ENCODE measurements around the gene OVOL2.
A peak's percentile ranks its signal among the peaks of the same experiment; 100 is the strongest.

The OVOL2 gene

DNA sequence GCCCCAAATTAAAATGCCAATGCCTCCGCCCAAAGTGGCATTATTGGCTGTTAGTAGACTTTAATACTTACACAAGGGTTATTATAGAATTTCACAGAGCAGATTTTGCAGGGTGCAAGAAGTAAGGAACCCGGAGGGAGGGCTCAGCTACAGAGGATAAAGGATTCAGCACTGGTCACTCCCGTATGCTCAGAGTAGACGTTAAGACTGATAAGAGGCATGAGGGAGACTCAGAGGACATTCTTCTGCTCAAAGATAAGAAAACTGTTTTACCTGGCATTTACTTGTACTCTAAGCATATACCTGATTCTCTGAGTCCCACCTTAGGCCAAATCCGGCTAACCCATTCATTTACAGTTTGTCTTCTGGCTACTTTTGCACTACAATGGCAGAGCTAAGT lies 36.5 kb upstream of the OVOL2 start:
- H3K18ac ChIP-seq (ENCODE audit: low read length) = no peak overlapping the region
- H3K4ac ChIP-seq (ENCODE audit: low read depth, low read length) = no peak overlapping the region
- no peaks in the 10 kb centered on the region for H3K27me3 ChIP-seq (ENCODE audit: insufficient read depth, low read length)
- H4K12ac ChIP-seq (ENCODE audit: low read depth, low read length) = no peak overlapping the region
- WGBS (ENCODE audit: extremely low coverage, insufficient coverage, insufficient read length) = no CpG with 5 or more reads among the region's 5 CpGs
- H3K23ac ChIP-seq (ENCODE audit: low read length) = no peak overlapping the region
- peak overlapping the region; percentile 55 for H2BK120ac ChIP-seq (ENCODE audit: insufficient read depth, low read length, poor library complexity)
- H3K4me2 ChIP-seq (ENCODE audit: low read length) = no peak overlapping the region
- peaks cover 10% of the 10 kb centered on the region for H3K79me1 ChIP-seq (ENCODE audit: low read length)
- no peak overlapping the region for H3K4me3 ChIP-seq (ENCODE audit: low read depth, low read length)
- H3K4me1 ChIP-seq (ENCODE audit: control insufficient read depth in 1 of 2, insufficient read depth in 2 of 2, low read length in 2 of 2) = peaks cover 9 to 16% of the 10 kb centered on the region in 2 experiments
- no peak overlapping the region for H4K8ac ChIP-seq (ENCODE audit: low read depth, low read length)
- no peak overlapping the region for H3K14ac ChIP-seq (ENCODE audit: low read length)
- H3K79me2 ChIP-seq (ENCODE audit: control insufficient read depth, insufficient read depth, low read length, poor library complexity) = no peaks in the 10 kb centered on the region
- no peaks in the 10 kb centered on the region for H3K36me3 ChIP-seq (ENCODE audit: control insufficient read depth in 1 of 2, insufficient read depth in 2 of 2, low read length in 2 of 2)
- no peak overlapping the region for H4K91ac ChIP-seq (ENCODE audit: low read depth, low read length)
- H2BK5ac ChIP-seq (ENCODE audit: low read depth, low read length, poor library complexity) = no peak overlapping the region
- no peak overlapping the region for H2AK5ac ChIP-seq (ENCODE audit: low read length)
- peak overlapping the region; percentile 46 for H3K27ac ChIP-seq (ENCODE audit: low read depth, low read length)
- peak; percentile 55 to 80 for DNase-seq
- H2BK12ac ChIP-seq (ENCODE audit: low read length) = no peak overlapping the region
- H3K9ac ChIP-seq (ENCODE audit: low read length) = no peak overlapping the region
- no peak overlapping the region for H2AFZ ChIP-seq (ENCODE audit: insufficient read depth, low read length, poor library complexity)
- no peaks in the 10 kb centered on the region for H3K9me3 ChIP-seq (ENCODE audit: insufficient read depth, low read depth, low read length)

- H2BK12ac ChIP-seq (ENCODE audit: low read length) = peak overlapping the region; percentile 47
- H4K12ac ChIP-seq (ENCODE audit: low read depth, low read length) = no peak overlapping the region
- H3K4ac ChIP-seq (ENCODE audit: low read depth, low read length) = no peak overlapping the region
- no peak overlapping the region for H3K27ac ChIP-seq (ENCODE audit: low read depth, low read length)
- no peak overlapping the region for H3K9ac ChIP-seq (ENCODE audit: low read length)
- H3K4me1 ChIP-seq (ENCODE audit: control insufficient read depth in 1 of 2, insufficient read depth in 2 of 2, low read length in 2 of 2) = peaks cover 9 to 16% of the 10 kb centered on the region in 2 experiments
- peak overlapping the region; percentile 61 for H2BK120ac ChIP-seq (ENCODE audit: insufficient read depth, low read length, poor library complexity)
- H3K23ac ChIP-seq (ENCODE audit: low read length) = no peak overlapping the region
- H3K9me3 ChIP-seq (ENCODE audit: insufficient read depth, low read depth, low read length) = no peaks in the 10 kb centered on the region
- H3K4me2 ChIP-seq (ENCODE audit: low read length) = no peak overlapping the region
- H2AFZ ChIP-seq (ENCODE audit: insufficient read depth, low read length, poor library complexity) = no peak overlapping the region
- no peaks in the 10 kb centered on the region for H3K79me2 ChIP-seq (ENCODE audit: control insufficient read depth, insufficient read depth, low read length, poor library complexity)
- H2BK5ac ChIP-seq (ENCODE audit: low read depth, low read length, poor library complexity) = peak overlapping the region; percentile 52
- no peak overlapping the region for H3K14ac ChIP-seq (ENCODE audit: low read length)
- no peak overlapping the region for H4K8ac ChIP-seq (ENCODE audit: low read depth, low read length)
- no CpG with 5 or more reads among the region's 10 CpGs for WGBS (ENCODE audit: extremely low coverage, insufficient coverage, insufficient read length)
- peak overlapping the region; percentile 56 for H2AK5ac ChIP-seq (ENCODE audit: low read length)
- no peak for DNase-seq
- H4K91ac ChIP-seq (ENCODE audit: low read depth, low read length) = peak overlapping the region; percentile 67
- H3K36me3 ChIP-seq (ENCODE audit: control insufficient read depth in 1 of 2, insufficient read depth in 2 of 2, low read length in 2 of 2) = no peaks in the 10 kb centered on the region
- peaks cover 10% of the 10 kb centered on the region for H3K79me1 ChIP-seq (ENCODE audit: low read length)
- no peak overlapping the region for H3K4me3 ChIP-seq (ENCODE audit: low read depth, low read length)
- H3K18ac ChIP-seq (ENCODE audit: low read length) = no peak overlapping the region
- no peaks in the 10 kb centered on the region for H3K27me3 ChIP-seq (ENCODE audit: insufficient read depth, low read length)
Measured at GRCh38 chr20:18093388-18093787, 35.7 kb upstream of the OVOL2 start.

- peak; percentile 62 to 70 for DNase-seq
- H3K27ac ChIP-seq (ENCODE audit: low read depth, low read length) = no peak overlapping the region
- H2AFZ ChIP-seq (ENCODE audit: insufficient read depth, low read length, poor library complexity) = no peak overlapping the region
- H4K12ac ChIP-seq (ENCODE audit: low read depth, low read length) = no peak overlapping the region
- H3K4me2 ChIP-seq (ENCODE audit: low read length) = no peak overlapping the region
- H3K36me3 ChIP-seq (ENCODE audit: control insufficient read depth in 1 of 2, insufficient read depth in 2 of 2, low read length in 2 of 2) = no peaks in the 10 kb centered on the region
- no peak overlapping the region for H4K8ac ChIP-seq (ENCODE audit: low read depth, low read length)
- H3K4ac ChIP-seq (ENCODE audit: low read depth, low read length) = no peak overlapping the region
- no peak overlapping the region for H3K14ac ChIP-seq (ENCODE audit: low read length)
- no peak overlapping the region for H2BK5ac ChIP-seq (ENCODE audit: low read depth, low read length, poor library complexity)
- H4K91ac ChIP-seq (ENCODE audit: low read depth, low read length) = peak overlapping the region; percentile 2
- no peaks in the 10 kb centered on the region for H3K79me2 ChIP-seq (ENCODE audit: control insufficient read depth, insufficient read depth, low read length, poor library complexity)
- no CpG with 5 or more reads among the region's 8 CpGs for WGBS (ENCODE audit: extremely low coverage, insufficient coverage, insufficient read length)
- H3K4me3 ChIP-seq (ENCODE audit: low read depth, low read length) = no peak overlapping the region
- peaks cover 10% of the 10 kb centered on the region for H3K79me1 ChIP-seq (ENCODE audit: low read length)
- peaks cover 9 to 16% of the 10 kb centered on the region in 2 experiments for H3K4me1 ChIP-seq (ENCODE audit: control insufficient read depth in 1 of 2, insufficient read depth in 2 of 2, low read length in 2 of 2)
- H3K18ac ChIP-seq (ENCODE audit: low read length) = no peak overlapping the region
- H3K27me3 ChIP-seq (ENCODE audit: insufficient read depth, low read length) = no peaks in the 10 kb centered on the region
- H2BK12ac ChIP-seq (ENCODE audit: low read length) = no peak overlapping the region
- H3K23ac ChIP-seq (ENCODE audit: low read length) = no peak overlapping the region
- no peaks in the 10 kb centered on the region for H3K9me3 ChIP-seq (ENCODE audit: insufficient read depth, low read depth, low read length)
- H3K9ac ChIP-seq (ENCODE audit: low read length) = no peak overlapping the region
- no peak overlapping the region for H2BK120ac ChIP-seq (ENCODE audit: insufficient read depth, low read length, poor library complexity)
- no peak overlapping the region for H2AK5ac ChIP-seq (ENCODE audit: low read length)
Measured at GRCh38 chr20:18092890-18093289, 35.2 kb upstream of the OVOL2 start.

- no peak overlapping the region for H3K9ac ChIP-seq (ENCODE audit: low read length)
- peak; percentile 58 to 67 for DNase-seq
- H2BK120ac ChIP-seq (ENCODE audit: insufficient read depth, low read length, poor library complexity) = no peak overlapping the region
- no peak overlapping the region for H4K12ac ChIP-seq (ENCODE audit: low read depth, low read length)
- H3K4me3 ChIP-seq (ENCODE audit: low read depth, low read length) = no peak overlapping the region
- no peak overlapping the region for H3K4ac ChIP-seq (ENCODE audit: low read depth, low read length)
- no peak overlapping the region for H4K8ac ChIP-seq (ENCODE audit: low read depth, low read length)
- H3K27me3 ChIP-seq (ENCODE audit: insufficient read depth, low read length) = no peaks in the 10 kb centered on the region
- H3K18ac ChIP-seq (ENCODE audit: low read length) = no peak overlapping the region
- H3K27ac ChIP-seq (ENCODE audit: low read depth, low read length) = no peak overlapping the region
- no peak overlapping the region for H2AK5ac ChIP-seq (ENCODE audit: low read length)
- no peak overlapping the region for H3K4me2 ChIP-seq (ENCODE audit: low read length)
- no peak overlapping the region for H2BK5ac ChIP-seq (ENCODE audit: low read depth, low read length, poor library complexity)
- peaks cover 9 to 14% of the 10 kb centered on the region in 2 experiments for H3K4me1 ChIP-seq (ENCODE audit: control insufficient read depth in 1 of 2, insufficient read depth in 2 of 2, low read length in 2 of 2)
- no CpG with 5 or more reads among the region's 7 CpGs for WGBS (ENCODE audit: extremely low coverage, insufficient coverage, insufficient read length)
- H3K14ac ChIP-seq (ENCODE audit: low read length) = no peak overlapping the region
- no peaks in the 10 kb centered on the region for H3K36me3 ChIP-seq (ENCODE audit: control insufficient read depth in 1 of 2, insufficient read depth in 2 of 2, low read length in 2 of 2)
- no peak overlapping the region for H3K23ac ChIP-seq (ENCODE audit: low read length)
- H3K79me2 ChIP-seq (ENCODE audit: control insufficient read depth, insufficient read depth, low read length, poor library complexity) = no peaks in the 10 kb centered on the region
- peaks cover 10% of the 10 kb centered on the region for H3K79me1 ChIP-seq (ENCODE audit: low read length)
- H3K9me3 ChIP-seq (ENCODE audit: insufficient read depth, low read depth, low read length) = no peaks in the 10 kb centered on the region
- H2AFZ ChIP-seq (ENCODE audit: insufficient read depth, low read length, poor library complexity) = no peak overlapping the region
- no peak overlapping the region for H2BK12ac ChIP-seq (ENCODE audit: low read length)
- no peak overlapping the region for H4K91ac ChIP-seq (ENCODE audit: low read depth, low read length)
Measured at GRCh38 chr20:18091623-18092022, 33.9 kb upstream of the OVOL2 start.
